ENCODE data around the gene KCNA10. TPM values are rescaled to one million over a fixed set of nuclear protein-coding genes. Genes with fewer than 3 reads are reported as not detected.

KCNA10 gene
- total RNA-seq, 1 experiment from 2014 or later: not detected

DNA sequence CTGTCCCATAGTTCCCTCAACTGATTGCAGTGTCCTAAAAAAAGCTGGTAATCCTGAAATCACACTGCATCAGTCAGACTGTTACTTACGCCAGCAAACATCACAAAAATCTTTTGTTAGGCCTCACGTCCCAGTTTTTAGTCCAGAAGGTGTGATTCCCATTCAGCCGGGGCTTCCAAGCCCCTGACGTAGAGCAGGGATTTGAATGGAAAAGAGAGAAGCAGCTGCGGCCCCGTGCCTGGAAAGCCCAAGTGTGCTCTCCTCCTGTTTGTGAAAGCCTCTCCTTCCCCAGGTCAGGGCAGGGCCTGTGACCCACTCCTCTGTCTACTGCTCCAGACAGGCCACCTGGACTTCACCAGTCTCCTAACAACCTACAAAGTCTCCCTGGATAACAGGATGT is 20.7 kb downstream of the KCNA10 start:
- no peak overlapping the region for H3K4me2 ChIP-seq (ENCODE audit: insufficient read depth, insufficient read length, low read length)
- no peak overlapping the region for H4K5ac ChIP-seq (ENCODE audit: insufficient read length, low read depth, low read length)
- H2BK20ac ChIP-seq (ENCODE audit: low read depth, low read length, poor library complexity, severe bottlenecking): no peak overlapping the region
- H3K23ac ChIP-seq (ENCODE audit: insufficient read length, low read depth, low read length): no peak overlapping the region
- H3K4ac ChIP-seq (ENCODE audit: low read depth, low read length): no peak overlapping the region
- H3K9ac ChIP-seq (ENCODE audit: extremely low read depth, insufficient read length, low read length): no peak overlapping the region
- Mint-ChIP-seq H3K27ac (no peak overlapping the region), H3K4me1 (peaks cover 20 to 21% of the 10 kb centered on the region in 2 experiments), H3K9me3 (no peaks in the 10 kb centered on the region; a peak in 1 of 5 replicates), H3K4me3 (no peak overlapping the region), H3K36me3 (ENCODE audit: insufficient read depth in 1 of 3, low read depth in 3 of 3) (no peaks in the 10 kb centered on the region), H3K27me3 (ENCODE audit: low read depth) (peaks cover 28% of the 10 kb centered on the region)
- H2BK5ac ChIP-seq (ENCODE audit: insufficient read length, low read length): no peak overlapping the region
- no peak overlapping the region for H2AFZ ChIP-seq (ENCODE audit: low read length)
- no peak overlapping the region for H2AK5ac ChIP-seq (ENCODE audit: insufficient read length, low read length)
- H3K9me3 ChIP-seq (ENCODE audit: control insufficient read depth, low read depth, low read length): no peaks in the 10 kb centered on the region
- H3K79me1 ChIP-seq (ENCODE audit: insufficient read depth, low read depth, low read length, poor library complexity, severe bottlenecking): no peaks in the 10 kb centered on the region
- H3K27ac ChIP-seq (ENCODE audit: insufficient read length, low read depth, low read length): no peak overlapping the region
- peaks cover 2% of the 10 kb centered on the region; the same call in 1 of the 2 replicates for H3K4me1 ChIP-seq (ENCODE audit: insufficient read depth, low read length)
- H3K79me2 ChIP-seq (ENCODE audit: insufficient read depth, low read length): no peaks in the 10 kb centered on the region
- no peak overlapping the region for H2BK12ac ChIP-seq (ENCODE audit: insufficient read length, low read depth, low read length)
- no peak overlapping the region for H3K56ac ChIP-seq (ENCODE audit: insufficient read length, low read depth, low read length)
- H3K18ac ChIP-seq (ENCODE audit: insufficient read length, low read depth, low read length): no peak overlapping the region
- DNase-seq: no peak
- no peak overlapping the region for H2BK15ac ChIP-seq (ENCODE audit: low read depth, low read length)
- H3T11ph ChIP-seq (ENCODE audit: low read length): no peak overlapping the region
- no peak overlapping the region for H2BK120ac ChIP-seq (ENCODE audit: low read depth, low read length, poor library complexity, severe bottlenecking)
- TF ChIP-seq, protein P1, sequence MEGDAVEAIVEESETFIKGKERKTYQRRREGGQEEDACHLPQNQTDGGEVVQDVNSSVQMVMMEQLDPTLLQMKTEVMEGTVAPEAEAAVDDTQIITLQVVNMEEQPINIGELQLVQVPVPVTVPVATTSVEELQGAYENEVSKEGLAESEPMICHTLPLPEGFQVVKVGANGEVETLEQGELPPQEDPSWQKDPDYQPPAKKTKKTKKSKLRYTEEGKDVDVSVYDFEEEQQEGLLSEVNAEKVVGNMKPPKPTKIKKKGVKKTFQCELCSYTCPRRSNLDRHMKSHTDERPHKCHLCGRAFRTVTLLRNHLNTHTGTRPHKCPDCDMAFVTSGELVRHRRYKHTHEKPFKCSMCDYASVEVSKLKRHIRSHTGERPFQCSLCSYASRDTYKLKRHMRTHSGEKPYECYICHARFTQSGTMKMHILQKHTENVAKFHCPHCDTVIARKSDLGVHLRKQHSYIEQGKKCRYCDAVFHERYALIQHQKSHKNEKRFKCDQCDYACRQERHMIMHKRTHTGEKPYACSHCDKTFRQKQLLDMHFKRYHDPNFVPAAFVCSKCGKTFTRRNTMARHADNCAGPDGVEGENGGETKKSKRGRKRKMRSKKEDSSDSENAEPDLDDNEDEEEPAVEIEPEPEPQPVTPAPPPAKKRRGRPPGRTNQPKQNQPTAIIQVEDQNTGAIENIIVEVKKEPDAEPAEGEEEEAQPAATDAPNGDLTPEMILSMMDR (conservative IDR thresholded peaks at IDR 0.05): no peak
- WGBS (ENCODE audit: extremely low coverage, insufficient read length, low lambda C conversion rate): no CpG with 5 or more reads among the region's 6 CpGs
- no peak overlapping the region for H4K91ac ChIP-seq (ENCODE audit: insufficient read length, low read depth, low read length)
- H3K27me3 ChIP-seq (ENCODE audit: insufficient read depth, low read length): no peaks in the 10 kb centered on the region
- no peaks in the 10 kb centered on the region for H3K23me2 ChIP-seq (ENCODE audit: insufficient read length, low read depth, low read length, poor library complexity, severe bottlenecking)
- H4K20me1 ChIP-seq (ENCODE audit: control insufficient read depth, insufficient read depth, insufficient read length): no peaks in the 10 kb centered on the region
- H3K14ac ChIP-seq (ENCODE audit: insufficient read depth, low read length): no peak overlapping the region
- H4K8ac ChIP-seq (replicated peaks; ENCODE audit: insufficient read length, low read depth, low read length): no peak overlapping the region

Data from H9 (cell line).